ENCODE data around the gene LMF1.

DNA sequence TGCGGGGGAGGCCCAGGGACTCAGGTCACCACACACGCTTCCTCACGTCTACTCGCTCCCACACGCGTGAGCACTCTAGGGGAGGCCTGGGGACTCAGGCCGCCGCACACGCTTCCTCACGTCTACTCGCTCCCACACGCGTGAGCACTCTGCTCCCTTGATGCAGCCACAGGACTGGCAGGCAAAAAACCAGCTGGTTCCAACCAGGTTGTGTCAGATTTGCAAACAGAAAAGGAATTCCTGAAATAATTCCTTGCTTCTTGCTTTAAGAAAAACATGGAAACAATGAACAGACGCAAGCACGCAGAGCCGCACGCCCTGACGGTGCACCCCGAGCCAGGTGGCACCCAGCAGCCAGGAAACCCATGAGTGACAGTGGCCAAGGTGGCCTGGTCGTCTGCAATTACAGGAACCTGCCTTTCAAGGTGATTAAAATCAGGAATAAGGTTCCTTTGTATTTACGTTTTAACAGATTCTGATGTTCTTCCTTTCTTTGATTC lies 37.9 kb downstream of the LMF1 start:
- TF ChIP-seq CTCF (IDR thresholded peaks at IDR 0.05) (no peak), POLR2A (IDR thresholded peaks at IDR 0.05) (no peak)
